HG03060 (cell line): ENCODE data around the gene SERP2.

Experiments used
- ATAC-seq: cut with Tn5 transposase; IDR thresholded peaks from one replicate; pipeline ENCODE4 v1.9.1; 2021; ENCODE audit warnings: low read depth, moderate number of reproducible peaks; ENCODE audit not compliant: unreplicated experiment

The SERP2 gene

GRCh38 chr13:44431150-44431549 is 57.5 kb downstream of the SERP2 start:
- ATAC-seq = no peak

DNA sequence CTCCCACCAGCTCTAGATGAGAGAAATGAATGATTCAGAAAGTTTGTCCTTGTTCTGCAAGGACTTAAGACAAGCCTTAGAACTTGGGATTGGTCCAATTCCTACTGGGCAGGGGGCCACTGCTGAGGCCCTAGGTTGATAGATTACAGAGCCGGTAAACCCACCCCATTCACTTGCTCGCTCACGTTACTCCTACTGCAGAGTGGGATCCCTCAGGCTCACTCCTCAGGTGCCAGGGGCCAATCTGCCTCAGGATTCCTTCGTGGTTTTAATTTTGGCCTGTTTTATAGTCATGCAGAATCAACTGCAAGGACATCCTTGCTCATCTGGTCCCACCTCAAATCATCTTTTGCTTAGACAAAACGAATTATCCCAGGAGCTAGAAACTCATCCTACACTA is 59.0 kb downstream of the SERP2 start:
- ATAC-seq = no peak

- ATAC-seq = no peak
Measured at GRCh38 chr13:44433863-44434765, 60.5 kb downstream of the SERP2 start.

DNA sequence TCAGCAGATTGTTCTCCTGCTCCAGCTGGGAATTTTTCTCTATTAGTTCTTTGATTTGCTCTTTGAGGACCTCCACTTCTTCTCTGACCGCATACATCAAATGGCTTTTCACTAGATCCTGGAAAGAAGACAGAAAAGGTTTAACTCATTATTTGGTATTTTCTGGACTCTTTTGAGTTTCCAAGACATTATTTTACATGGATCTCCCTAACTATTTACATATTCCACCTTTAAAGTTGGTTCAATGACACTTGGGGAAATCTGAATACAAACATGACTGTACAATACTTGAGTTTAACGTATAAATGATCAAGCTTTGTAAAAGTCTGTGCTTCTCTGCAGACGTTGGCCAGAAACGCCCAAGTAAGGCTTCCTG is 61.1 kb downstream of the SERP2 start:
- no peak for ATAC-seq

GRCh38 chr13:44435142-44435918 is 61.7 kb downstream of the SERP2 start:
- ATAC-seq = no peak

DNA sequence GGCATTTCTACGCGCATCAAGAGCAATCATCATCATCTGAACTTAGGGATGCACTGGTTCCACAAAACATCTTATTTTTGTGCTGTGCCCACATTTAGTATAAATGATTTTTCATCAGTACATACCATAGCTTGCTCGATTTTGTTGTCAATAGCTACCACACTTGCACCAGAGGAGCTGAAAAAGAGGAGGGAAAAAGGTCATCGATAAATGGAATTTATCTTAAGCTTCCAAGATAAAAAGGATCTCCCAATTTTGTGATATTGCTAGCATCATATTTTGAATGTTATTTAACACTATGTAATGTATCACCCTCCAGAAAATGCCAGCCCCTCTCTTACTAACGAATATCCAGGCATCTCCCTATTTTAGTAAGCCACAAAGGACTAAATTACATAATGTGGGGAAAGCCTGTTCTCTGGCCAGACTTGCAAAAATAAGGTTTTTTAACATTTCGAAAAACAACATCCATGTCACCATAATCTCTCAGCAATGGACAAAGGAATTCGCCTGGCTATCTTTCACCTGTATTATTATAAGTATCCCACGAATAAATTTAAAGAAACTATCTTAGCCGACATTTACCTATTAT is 62.4 kb downstream of the SERP2 start:
- ATAC-seq = no peak

DNA sequence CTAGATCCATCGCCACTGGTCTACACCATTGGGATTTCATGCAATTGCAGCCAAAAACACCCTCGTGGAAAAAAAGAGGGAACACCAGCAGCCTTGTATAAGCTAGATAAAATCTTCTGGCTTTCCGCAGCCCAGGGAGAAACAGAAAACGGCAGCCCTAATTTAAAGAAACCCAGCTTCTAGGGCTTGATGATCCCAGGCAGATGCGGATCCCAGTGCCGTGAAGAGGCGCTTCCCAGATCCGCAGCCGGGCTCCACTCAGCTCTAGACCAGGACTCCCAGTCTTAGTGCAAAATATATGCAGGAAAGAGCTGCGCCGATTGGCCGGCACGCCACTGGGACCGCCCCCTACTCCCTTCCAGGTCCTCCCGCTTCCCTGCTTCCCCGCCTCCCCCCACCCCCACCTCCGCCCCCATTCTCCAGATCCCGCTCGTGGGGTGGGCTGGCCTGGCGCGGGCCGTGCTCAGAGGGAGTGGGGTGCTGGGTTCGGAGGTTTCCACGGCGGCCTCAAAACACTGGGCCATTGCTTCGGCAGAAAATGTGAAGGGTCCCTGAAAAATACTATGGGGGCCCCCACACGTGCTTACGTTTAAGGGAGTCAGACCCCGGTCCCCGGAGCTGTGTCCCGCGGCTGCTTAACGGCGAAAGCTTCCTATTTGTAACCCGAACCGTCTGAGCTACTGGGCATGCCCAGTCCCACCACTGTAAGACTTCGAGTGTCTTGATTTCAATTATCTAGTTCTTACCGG is 63.1 kb downstream of the SERP2 start:
- ATAC-seq = no peak

DNA sequence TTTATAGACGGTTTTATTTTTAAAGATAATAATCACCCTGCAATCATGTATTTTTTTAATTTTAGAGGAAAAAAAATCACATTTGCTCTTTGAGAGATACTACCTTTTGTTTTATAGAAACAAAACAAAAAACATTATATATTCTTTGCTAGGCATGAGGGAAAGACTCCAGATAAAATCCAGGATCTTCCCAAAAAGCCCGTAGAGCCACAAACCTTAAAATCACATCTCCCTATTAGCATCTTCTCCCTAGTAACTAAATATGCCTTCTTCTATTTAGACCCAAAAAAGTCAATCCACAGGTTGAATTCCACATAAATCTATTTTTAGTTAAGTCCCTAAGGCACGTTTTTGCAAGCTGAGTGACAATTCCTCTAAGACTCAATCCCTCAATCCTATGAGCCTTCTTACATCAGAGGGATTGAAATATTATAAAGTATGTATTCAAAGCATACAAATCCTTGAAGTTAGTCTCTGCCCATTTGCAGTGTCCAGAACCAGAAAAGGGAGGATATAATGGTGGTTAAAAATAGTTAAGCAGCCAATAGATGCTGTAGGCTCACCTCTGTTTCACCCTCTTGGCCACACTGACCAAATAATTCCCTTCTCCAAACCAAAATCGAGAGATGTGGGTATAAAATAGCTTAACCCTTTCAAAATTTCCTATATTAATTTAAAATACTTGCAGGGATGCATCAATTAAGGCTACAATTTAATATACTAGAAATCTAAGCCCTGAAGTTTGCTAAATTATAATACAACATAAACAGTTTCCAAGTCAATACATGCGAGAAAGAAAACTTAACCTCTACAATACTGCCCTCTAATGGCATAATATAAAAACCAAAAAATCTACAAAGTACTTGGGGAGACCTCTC is 64.0 kb downstream of the SERP2 start:
- ATAC-seq = no peak

GRCh38 chr13:44438234-44438579 is 64.6 kb downstream of the SERP2 start:
- ATAC-seq = no peak

DNA sequence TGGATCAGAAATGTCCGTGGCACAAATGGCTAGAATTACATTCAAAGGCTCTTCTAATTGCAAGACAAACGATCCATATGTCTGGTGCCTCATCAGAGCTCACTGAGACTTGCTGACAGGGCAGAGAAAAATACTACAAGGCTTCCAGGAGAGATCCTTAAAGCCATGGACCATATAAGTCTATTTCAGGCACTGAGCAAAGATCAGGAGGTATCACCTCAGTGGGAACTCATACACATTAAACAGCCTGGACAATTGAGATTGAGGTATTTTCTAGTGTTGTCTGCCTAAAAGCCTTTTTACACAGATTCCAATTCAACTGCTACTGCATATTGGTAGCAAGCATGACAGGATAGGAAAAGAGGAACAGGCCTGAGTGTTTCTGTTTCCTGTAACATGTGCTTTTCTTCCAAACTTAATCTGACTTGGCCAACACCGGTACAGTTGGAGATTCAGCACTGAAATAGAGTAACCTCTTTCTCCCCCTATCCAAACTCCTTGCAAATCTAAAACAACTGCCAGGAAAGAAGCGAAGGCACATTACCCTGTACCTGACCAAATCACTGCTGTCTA is 65.9 kb downstream of the SERP2 start:
- ATAC-seq = no peak

GRCh38 chr13:44440046-44440608 is 66.5 kb downstream of the SERP2 start:
- no peak for ATAC-seq
